Measurements from ENCODE around the gene ZC3H12A. TPM values are rescaled to one million over a fixed set of nuclear protein-coding genes. Genes with fewer than 3 reads are reported as not detected.

The ZC3H12A gene
- total and polyA plus RNA-seq, 10 of the 15 experiments (the other 5 are each of a cell fraction or from before 2014, with no cell fraction given) = 0.35 to 30.2 (median 13.8) TPM

- TF ChIP-seq PAX5 (IDR thresholded peaks at IDR 0.05; ENCODE audit: borderline replicate concordance, low read depth, low read length) (no peak), ZNF217 (IDR thresholded peaks at IDR 0.05) (no peak), ATF2 (IDR thresholded peaks at IDR 0.05; ENCODE audit: low read length) (no peak), NFYB (IDR thresholded peaks at IDR 0.05; ENCODE audit: insufficient read depth, low read depth, low read length) (no peak)
Measured at GRCh38 chr1:37495875-37496274, 21.5 kb downstream of the ZC3H12A start (continued).

GRCh38 chr1:37497832-37498231 is 23.5 kb downstream of the ZC3H12A start:
- in situ Hi-C loops (cut with MboI) = no loop called here
- Histone ChIP-seq H3K4me3 (no peak overlapping the region), H3K9ac (ENCODE audit: control insufficient read depth, insufficient read depth, low read length) (no peak overlapping the region), H3K79me2 (ENCODE audit: control insufficient read depth, insufficient read depth, low read length) (no peaks in the 10 kb centered on the region), H3K4me1 (ENCODE audit: control insufficient read depth, insufficient read depth, low read length) (no peaks in the 10 kb centered on the region), H2AFZ (ENCODE audit: control insufficient read depth, low read depth, low read length) (no peak overlapping the region), H3K36me3 (ENCODE audit: control insufficient read depth in 2 of 2, insufficient read depth in 2 of 2, low read length in 1 of 2) (peaks cover 8 to 13% of the 10 kb centered on the region in 2 experiments; a peak in 3 of 4 replicates), H4K20me1 (ENCODE audit: control insufficient read depth, insufficient read depth) (no peaks in the 10 kb centered on the region), H3K9me3 (replicated peaks; ENCODE audit: control insufficient read depth, insufficient read depth, low read length) (no peaks in the 10 kb centered on the region), H3K4me2 (ENCODE audit: control insufficient read depth, insufficient read depth) (no peak overlapping the region), H3K27me3 (replicated peaks in 1 of 2; ENCODE audit: control insufficient read depth in 2 of 2, insufficient read depth in 2 of 2, low read length in 1 of 2) (no peaks in the 10 kb centered on the region), H3K27ac (ENCODE audit: control insufficient read depth, insufficient read depth) (no peak overlapping the region)
- BruUV-seq (replicated peaks) = no TSS peak
- WGBS (ENCODE audit: insufficient coverage, insufficient replicate concordance, low lambda C conversion rate, missing lambda C conversion rate) = 100% methylated on average over 2 of the region's 2 CpGs
- SMC1A ChIA-PET (ENCODE audit: uncharacterized antibody, unreplicated experiment) = interaction anchor here (1.3 to 3.5 kb wide), 2 partner anchors 8 to 11 kb away, joined by 3 to 23 read pairs; no protein-coding TSS in a partner anchor
- POLR2A ChIA-PET = no interaction called here
- intact Hi-C loops (cut with micrococcal nuclease; ENCODE audit: unreplicated experiment) = no loop called here
- no peak for FAIRE-seq
- ATAC-seq = no peak
- CTCF ChIA-PET = interaction anchor here (1.0 to 5.6 kb wide), 3 partner anchors 8 to 12 kb away, joined by 3 to 73 read pairs (median 4); no protein-coding TSS in a partner anchor
- DNase-seq (ENCODE audit: low read depth, low spot score) = no peak
- RAD21 ChIA-PET (ENCODE audit: unreplicated experiment) = interaction anchor here (0.7 kb wide), 1 partner anchor 12 kb away, joined by 3 read pairs; no protein-coding TSS in a partner anchor
- no peak for TF ChIP-seq ATF2 (IDR thresholded peaks at IDR 0.05; ENCODE audit: low read length)
- no peak for TF ChIP-seq IKZF2 (IDR thresholded peaks at IDR 0.05)
- no peak for TF ChIP-seq HDAC6 (IDR thresholded peaks at IDR 0.05; ENCODE audit: unreplicated experiment)
- TF ChIP-seq NR2C2 (IDR thresholded peaks at IDR 0.05; ENCODE audit: borderline replicate concordance, control insufficient read depth, insufficient read length, low read depth) = no peak
- no peak for TF ChIP-seq RB1 (IDR thresholded peaks at IDR 0.05; ENCODE audit: borderline replicate concordance)
- no peak for TF ChIP-seq ATF3 (IDR thresholded peaks at IDR 0.05; ENCODE audit: borderline replicate concordance, extremely low read depth, low read depth, low read length)
- no peak for TF ChIP-seq BRCA1 (IDR thresholded peaks at IDR 0.05; ENCODE audit: low read depth, low read length)
- no peak for TF ChIP-seq FOXM1 (IDR thresholded peaks at IDR 0.05; ENCODE audit: low read depth, low read length)
- TF ChIP-seq MEF2A (IDR thresholded peaks at IDR 0.05; ENCODE audit: insufficient read depth, low read depth, low read length) = no peak
- TF ChIP-seq RCOR1 (conservative IDR thresholded peaks at IDR 0.05; ENCODE audit: low read depth, low read length) = no peak
- TF ChIP-seq CREB1 (IDR thresholded peaks at IDR 0.05; ENCODE audit: low read depth) = no peak
- TF ChIP-seq POLR2AphosphoS2 (IDR thresholded peaks at IDR 0.05; ENCODE audit: low read depth, low read length) = no peak

Measured in GM12878 (cell line).